SU-DHL-6 (cell line): ENCODE data around the gene CKM.

Experiments used
- CTCF ChIP-seq: fragments of 200-600 bp; sonication (generic); IDR thresholded peaks from one replicate; pipeline ENCODE4 v1.5.1; 2017; ENCODE audit warnings: antibody characterized with exemption, mild to moderate bottlenecking, low read length, moderate library complexity; ENCODE audit not compliant: insufficient read depth, poor library complexity, severe bottlenecking
- EZH2phosphoT487 ChIP-seq: fragments of 200-600 bp; sonication (generic), shearing (Covaris generic); conservative IDR thresholded peaks from 2 replicates; pipeline ENCODE4 v1.6.1; 2018; ENCODE audit warnings: mild to moderate bottlenecking, antibody characterized with exemption, low read length, moderate library complexity, mixed read lengths

DNA sequence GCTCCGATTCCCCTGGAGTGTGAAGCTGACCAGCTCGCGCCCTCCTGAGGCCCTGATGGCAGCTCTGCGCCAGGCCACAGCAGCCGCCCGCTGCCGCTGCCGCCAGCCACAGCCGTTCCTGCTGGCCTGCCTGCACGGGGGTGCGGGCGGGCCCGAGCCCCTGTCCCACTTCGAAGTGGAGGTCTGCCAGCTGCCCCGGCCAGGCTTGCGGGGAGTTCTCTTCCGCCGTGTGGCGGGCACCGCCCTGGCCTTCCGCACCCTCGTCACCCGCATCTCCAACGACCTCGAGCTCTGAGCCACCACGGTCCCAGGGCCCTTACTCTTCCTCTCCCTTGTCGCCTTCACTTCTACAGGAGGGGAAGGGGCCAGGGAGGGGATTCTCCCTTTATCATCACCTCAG is 20.3 kb downstream of the CKM start:
- TF ChIP-seq CTCF, result no peak
- no peak for TF ChIP-seq EZH2phosphoT487
